ENCODE measurements around the gene ZHX3.
A peak's percentile ranks its signal among the peaks of the same experiment; 100 is the strongest.

Gene ZHX3

DNA sequence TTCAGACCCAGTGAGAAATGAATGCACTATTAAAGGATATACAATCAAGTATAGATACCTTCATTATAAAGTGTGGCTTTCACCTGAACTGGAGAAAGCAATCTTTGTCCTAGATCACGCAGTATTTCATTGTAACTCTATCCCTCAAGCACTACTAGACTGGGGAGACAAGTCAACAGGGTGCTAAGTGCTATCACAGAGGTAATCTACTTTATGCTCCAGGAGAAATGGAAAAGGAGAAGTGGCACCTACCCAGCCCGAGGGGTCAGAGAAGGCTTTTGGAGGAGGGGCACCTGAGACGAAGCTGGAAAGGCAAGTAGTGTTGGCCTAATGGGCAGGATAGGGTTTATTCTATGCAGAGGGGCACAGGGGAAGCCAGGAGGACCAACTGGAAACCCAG is 17.1 kb downstream of the ZHX3 start:
- no peak for DNase-seq (ENCODE audit: low spot score)

GRCh38 chr20:41299899-41300298 is 17.6 kb downstream of the ZHX3 start:
- no peak for DNase-seq (ENCODE audit: low spot score)

DNA sequence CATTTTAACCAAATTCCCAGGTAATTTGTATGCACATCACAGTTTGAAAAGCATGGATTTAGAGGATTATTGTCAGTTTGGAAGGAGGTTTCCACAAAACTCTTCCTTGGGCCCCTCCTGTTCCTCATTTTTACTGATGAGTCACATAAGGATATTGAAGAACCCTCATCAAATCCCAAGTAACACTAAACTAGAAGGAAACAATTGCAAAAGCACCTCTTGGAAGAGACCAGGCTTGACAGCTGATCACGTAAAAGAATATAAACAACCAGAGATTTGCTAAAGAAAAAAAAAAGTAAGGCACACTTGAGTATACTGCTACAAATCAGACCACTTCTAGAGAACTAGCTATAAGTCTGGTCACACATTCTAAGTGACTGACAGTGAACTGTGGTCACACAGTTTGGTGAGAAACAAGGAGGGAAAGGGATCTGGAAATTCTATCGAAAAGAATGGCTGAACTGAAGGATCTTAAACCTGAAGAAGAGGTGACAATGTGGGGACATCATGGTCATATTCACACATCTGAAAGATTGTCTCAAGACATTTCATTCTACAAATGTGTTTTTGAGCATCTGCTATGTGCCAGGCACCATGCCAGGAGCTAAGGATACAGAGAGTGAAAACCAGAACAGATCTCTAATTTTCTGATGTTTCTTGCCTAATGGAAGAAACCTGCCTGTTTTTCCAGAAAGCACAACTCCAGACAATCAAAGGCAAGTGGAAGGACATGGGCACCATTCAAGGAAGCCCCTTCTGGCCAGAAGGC is 24.1 kb downstream of the ZHX3 start:
- no peak for DNase-seq (ENCODE audit: low spot score)

GRCh38 chr20:41290804-41291389 is 26.6 kb downstream of the ZHX3 start:
- peak; percentile 34 for DNase-seq (ENCODE audit: low spot score)

DNA sequence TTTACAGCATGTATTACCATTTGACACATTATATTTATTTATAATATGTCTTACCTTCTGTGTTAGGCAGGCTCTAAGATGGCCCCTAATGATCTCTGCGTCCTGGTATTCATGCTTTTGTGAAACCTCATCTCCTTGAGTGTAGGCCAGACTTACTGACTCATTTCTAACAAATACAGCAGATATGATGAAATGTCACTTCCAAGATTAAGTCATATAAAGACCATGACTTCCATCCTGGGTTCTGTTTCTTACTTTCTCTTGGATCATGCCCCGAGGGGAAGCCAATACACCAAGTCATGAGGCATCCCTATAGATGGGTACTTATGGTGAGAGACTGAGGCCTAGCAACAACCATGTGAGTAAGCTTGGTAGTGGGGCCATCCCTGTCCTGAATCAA is 30.2 kb downstream of the ZHX3 start:
- no peak for DNase-seq (ENCODE audit: low spot score)

GRCh38 chr20:41286240-41286851 is 31.2 kb downstream of the ZHX3 start:
- no peak for DNase-seq (ENCODE audit: low spot score)

- peak; percentile 37 for DNase-seq (ENCODE audit: low spot score)
These were observed 37.8 kb downstream of the ZHX3 start for GRCh38 chr20:41279546-41280225.

GRCh38 chr20:41278936-41279335 is 38.6 kb downstream of the ZHX3 start:
- no peak for DNase-seq (ENCODE audit: low spot score)

- no peak for DNase-seq (ENCODE audit: low spot score)
These were observed 40.5 kb downstream of the ZHX3 start for GRCh38 chr20:41277049-41277448.

DNA sequence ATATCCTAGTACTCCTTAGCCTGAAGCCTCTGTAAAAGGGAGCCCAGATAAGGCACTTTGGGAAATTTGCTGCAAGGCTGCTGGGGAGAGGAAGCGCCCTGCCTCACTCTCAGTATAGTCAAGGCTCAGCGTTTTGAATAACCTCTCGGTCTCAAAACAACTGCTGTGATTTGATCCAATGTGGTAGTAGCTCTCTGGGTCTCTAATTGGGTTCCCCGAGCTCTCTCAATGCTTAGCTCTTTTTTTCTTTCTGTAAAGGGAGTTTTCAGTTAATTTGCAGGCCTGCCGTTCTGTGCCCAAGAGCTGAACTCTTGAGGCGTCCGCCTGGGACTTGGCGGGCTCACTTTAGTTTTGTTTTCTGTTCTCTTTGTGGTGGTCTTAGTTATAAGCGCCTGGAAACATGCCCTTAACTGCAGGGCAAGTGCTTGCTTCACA is 41.2 kb downstream of the ZHX3 start:
- peak; percentile 49 for DNase-seq (ENCODE audit: low spot score)

DNA sequence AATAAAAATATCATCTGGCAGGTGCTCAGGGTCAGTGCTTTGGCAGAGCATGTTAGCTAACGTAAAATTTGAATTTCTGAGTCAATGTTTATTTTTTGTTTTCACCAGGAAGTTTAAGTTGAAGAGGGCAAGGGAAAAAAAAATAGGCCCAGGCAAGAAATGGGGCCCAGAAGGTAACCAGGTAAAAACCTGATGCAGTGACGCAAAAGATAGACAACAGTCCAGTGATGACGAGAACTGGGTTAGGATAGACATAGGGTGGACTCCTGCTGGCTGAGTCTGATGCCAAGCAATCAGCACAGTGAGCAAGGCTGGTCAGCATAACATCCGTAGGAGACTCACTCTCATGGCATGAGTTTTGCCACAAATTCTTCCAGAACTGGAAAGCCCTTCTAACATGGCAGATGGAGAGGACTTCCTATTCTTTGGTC is 42.2 kb downstream of the ZHX3 start:
- DNase-seq (ENCODE audit: low spot score), result no peak

GRCh38 chr20:41274152-41274551 is 43.4 kb downstream of the ZHX3 start:
- DNase-seq (ENCODE audit: low spot score), result no peak

GRCh38 chr20:41273445-41273844 is 44.1 kb downstream of the ZHX3 start:
- no peak for DNase-seq (ENCODE audit: low spot score)

- DNase-seq (ENCODE audit: low spot score), result no peak
These were observed 45.2 kb downstream of the ZHX3 start for GRCh38 chr20:41272339-41272738.

- no peak for DNase-seq (ENCODE audit: low spot score)
These were observed 48.4 kb downstream of the ZHX3 start for GRCh38 chr20:41268917-41269652.

DNA sequence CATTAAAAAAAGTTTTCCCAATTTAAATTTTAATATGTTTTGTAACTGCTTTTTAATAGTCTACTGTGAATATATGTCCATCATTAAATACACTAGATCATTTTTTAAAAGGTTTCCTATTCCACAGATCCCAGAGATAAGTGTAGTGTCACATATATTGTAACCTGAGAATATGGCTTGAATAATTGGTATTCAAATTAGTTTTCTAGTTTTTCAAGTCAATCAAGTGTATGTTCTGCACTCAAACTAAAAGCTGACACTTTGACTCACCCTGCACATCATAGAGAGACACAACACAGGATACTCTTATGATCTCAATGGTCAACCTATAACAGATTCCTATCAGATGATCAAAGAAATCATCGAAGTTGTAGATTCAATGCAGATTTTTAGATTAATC is 49.1 kb downstream of the ZHX3 start:
- DNase-seq (ENCODE audit: low spot score), result no peak

DNA sequence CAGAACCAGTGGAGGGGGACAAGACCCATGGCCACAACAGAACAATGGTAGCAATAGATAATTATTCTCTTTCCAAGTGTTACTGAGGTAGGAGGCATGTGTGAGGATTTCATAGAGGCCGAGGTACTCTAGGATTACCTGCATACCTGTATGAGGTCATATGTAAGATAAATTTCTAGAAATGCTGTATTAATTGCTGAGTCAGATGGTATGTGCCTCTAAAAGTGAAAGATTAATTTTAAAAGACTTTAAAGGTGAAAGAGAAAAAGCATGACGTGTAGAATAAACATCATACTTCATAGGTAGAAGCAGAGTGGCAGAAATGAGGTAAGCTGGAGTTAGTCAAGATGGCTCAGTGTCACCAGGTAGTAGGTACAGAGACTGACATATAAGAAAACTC is 51.6 kb downstream of the ZHX3 start:
- no peak for DNase-seq (ENCODE audit: low spot score)

DNA sequence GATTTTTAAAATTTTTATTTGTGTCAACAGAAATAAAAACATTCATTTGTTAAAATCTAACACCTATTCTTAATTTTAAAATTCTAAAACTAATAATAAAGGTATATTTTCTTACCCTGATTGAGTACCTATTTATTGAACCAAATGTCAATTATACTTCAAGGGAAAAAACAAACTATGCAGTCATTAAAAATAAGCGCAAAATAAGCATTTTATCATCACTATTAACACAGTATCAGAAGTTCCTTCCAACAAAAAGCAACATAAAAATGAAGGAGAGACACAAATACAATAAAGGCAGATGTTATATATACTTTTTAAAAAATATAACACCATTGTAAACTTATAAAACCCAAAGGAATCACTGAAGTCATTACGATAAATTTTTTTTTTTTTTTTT is 52.7 kb downstream of the ZHX3 start:
- DNase-seq (ENCODE audit: low spot score), result no peak

DNA sequence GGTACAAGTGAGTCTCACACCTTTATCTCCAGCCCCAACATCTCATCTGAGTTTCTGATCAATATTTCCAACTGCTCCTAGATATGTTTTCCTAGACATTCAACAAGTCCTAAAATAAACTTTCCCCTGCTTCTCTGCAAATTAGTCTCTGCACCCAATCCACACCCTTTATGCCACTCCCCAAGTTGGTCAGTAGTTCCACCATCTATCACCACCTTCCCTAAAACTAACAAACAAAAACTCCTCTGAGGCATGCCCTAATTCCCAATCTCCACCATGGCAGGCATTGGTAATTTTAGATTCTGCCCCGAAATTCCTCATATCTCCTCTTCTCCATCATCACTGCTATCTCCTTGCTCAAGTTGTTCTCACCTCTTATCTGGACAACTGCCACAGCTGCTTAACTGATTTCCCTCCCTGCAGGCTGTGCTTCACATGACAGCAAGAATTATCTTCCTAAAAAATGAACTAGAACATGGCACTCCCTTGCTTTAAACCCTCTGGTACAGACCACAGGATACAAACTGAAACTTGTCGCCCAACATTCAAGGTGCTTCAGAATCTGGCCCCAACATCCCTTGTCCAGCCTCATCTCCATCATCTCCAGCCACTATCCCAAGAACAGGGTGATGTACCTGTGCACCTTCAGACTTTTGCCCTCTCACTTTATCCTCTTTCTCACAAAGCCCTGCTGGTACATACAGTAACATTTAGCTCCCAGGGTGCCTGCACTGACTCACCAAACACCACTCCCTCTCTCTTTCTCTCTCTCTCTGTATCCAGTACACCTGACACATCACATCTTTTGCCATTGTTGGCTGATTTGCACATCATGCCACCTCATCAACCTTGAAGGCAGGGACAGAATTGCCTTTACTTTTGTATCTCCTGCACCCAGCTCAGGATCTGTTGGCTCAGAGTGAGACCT is 55.5 kb downstream of the ZHX3 start:
- DNase-seq (ENCODE audit: low spot score), result no peak

DNA sequence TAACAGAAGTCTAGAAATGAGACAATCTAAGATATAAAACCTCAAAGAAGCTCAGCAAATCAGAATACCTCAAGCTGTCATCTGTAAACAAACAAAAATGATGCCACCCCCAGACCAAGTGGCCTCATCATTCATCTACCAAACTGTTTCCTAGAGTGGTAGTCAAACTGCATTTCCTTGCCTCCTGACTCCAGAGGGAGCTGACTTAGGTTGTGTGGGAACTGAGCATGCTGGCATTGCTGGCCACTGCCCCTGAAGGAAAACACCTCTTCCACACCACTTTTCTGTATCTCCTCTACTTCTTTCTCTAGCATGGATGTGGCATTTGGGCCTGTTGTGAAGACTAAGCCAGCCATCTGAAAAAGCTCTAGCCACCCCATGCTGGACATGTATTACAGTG is 56.3 kb downstream of the ZHX3 start:
- DNase-seq (ENCODE audit: low spot score), result no peak

DNA sequence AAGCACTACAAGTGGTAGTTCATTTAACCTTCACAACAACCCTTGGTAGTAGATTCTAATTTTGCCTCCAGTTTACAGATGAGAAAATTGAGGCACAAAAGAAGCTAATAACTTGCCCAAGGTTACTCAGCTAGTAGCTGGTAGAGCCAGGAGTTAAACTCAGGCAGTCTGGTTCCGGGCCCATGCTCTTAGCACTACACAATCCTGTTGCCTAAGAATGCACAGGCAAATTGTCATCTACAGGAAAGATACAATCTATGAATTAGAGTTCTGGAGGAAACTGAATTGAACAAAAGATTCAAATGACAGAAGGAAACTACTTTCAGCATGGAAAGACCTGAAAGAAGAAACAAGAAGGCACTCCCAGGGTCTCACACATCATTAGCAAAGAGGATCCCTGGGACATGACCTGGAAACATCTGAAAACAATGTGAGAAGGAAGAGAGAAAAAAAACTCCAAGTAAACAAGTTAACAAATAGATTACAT is 56.8 kb downstream of the ZHX3 start:
- DNase-seq (ENCODE audit: low spot score), result no peak

Data from pons (tissue), 1 donor.